ENCODE measurements around the gene TSEN54.

The TSEN54 gene

DNA sequence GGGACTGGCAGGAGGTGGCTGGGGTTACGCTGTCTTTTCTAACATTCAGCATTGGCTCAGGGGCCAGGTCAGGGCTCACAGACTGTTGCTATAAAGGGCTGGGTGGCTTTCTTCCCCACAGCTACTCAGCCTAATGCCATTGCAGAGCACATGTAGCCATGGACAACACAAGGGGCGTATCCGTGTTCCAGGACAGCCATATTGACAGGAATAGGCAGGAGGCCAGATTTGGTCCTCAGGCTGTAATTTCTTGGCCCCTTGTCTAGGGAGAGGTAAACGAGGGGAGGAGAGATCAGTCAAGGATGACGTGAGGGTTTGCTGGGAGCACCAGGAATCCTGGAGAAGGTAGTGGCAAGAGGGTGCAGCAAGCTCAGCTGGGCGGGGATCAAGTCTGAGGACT lies 50.1 kb downstream of the TSEN54 start:
- TF ChIP-seq SIN3A (IDR thresholded peaks at IDR 0.05; ENCODE audit: borderline replicate concordance, insufficient read depth, low read length) (no peak), POLR2AphosphoS5 (IDR thresholded peaks at IDR 0.05; ENCODE audit: low read depth, low read length) (no peak), FOXP2 (optimal IDR thresholded peaks at IDR 0.05; ENCODE audit: borderline replicate concordance, extremely low read depth, extremely low read length, insufficient read depth) (no peak), TAF1 (IDR thresholded peaks at IDR 0.05; ENCODE audit: borderline replicate concordance, insufficient read depth, low read length) (no peak)
- TF ChIP-seq, protein P1, sequence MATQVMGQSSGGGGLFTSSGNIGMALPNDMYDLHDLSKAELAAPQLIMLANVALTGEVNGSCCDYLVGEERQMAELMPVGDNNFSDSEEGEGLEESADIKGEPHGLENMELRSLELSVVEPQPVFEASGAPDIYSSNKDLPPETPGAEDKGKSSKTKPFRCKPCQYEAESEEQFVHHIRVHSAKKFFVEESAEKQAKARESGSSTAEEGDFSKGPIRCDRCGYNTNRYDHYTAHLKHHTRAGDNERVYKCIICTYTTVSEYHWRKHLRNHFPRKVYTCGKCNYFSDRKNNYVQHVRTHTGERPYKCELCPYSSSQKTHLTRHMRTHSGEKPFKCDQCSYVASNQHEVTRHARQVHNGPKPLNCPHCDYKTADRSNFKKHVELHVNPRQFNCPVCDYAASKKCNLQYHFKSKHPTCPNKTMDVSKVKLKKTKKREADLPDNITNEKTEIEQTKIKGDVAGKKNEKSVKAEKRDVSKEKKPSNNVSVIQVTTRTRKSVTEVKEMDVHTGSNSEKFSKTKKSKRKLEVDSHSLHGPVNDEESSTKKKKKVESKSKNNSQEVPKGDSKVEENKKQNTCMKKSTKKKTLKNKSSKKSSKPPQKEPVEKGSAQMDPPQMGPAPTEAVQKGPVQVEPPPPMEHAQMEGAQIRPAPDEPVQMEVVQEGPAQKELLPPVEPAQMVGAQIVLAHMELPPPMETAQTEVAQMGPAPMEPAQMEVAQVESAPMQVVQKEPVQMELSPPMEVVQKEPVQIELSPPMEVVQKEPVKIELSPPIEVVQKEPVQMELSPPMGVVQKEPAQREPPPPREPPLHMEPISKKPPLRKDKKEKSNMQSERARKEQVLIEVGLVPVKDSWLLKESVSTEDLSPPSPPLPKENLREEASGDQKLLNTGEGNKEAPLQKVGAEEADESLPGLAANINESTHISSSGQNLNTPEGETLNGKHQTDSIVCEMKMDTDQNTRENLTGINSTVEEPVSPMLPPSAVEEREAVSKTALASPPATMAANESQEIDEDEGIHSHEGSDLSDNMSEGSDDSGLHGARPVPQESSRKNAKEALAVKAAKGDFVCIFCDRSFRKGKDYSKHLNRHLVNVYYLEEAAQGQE (IDR thresholded peaks at IDR 0.05; ENCODE audit: insufficient read depth in 1 of 2, low read depth in 2 of 2, low read length in 2 of 2) = no peak

GRCh38 chr17:75566834-75567233 lies 50.5 kb downstream of the TSEN54 start:
- TF ChIP-seq SIN3A (IDR thresholded peaks at IDR 0.05; ENCODE audit: borderline replicate concordance, insufficient read depth, low read length) = no peak
- no peak for TF ChIP-seq FOXP2 (optimal IDR thresholded peaks at IDR 0.05; ENCODE audit: borderline replicate concordance, extremely low read depth, extremely low read length, insufficient read depth)
- TF ChIP-seq, protein P1 (IDR thresholded peaks at IDR 0.05; ENCODE audit: insufficient read depth in 1 of 2, low read depth in 2 of 2, low read length in 2 of 2) = no peak
- TF ChIP-seq TAF1 (IDR thresholded peaks at IDR 0.05; ENCODE audit: borderline replicate concordance, insufficient read depth, low read length) = no peak
- no peak for TF ChIP-seq POLR2AphosphoS5 (IDR thresholded peaks at IDR 0.05; ENCODE audit: low read depth, low read length)

DNA sequence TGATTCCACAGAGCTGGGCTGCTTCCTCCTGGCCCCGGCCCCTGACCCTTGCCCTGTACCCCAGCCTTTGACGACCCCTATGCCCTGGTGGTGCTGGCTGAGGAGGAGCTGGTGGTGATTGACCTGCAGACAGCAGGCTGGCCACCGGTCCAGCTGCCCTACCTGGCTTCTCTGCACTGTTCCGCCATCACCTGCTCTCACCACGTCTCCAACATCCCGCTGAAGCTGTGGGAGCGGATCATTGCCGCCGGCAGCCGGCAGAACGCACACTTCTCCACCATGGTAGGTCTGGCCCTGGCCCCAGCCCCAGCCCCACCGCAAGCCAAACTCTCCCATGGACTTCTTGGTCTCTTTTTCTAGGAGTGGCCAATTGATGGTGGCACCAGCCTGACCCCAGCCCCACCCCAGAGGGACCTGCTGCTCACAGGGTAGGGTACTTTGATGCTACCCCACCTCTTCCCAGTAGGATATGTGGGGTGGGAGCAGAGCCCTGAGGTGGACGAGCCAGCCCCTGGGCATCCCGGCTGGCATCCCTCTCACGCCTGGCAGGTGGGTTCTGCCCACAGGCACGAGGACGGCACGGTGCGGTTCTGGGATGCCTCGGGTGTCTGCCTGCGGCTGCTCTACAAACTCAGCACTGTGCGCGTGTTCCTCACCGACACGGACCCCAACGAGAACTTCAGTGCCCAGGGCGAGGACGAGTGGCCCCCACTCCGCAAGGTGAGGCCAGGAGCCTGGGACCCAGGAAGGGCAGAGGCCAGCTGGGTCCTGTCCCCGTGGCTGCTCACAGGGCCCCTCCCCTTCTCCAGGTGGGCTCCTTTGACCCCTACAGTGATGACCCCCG lies 52.3 kb downstream of the TSEN54 start:
- TF ChIP-seq SIN3A (IDR thresholded peaks at IDR 0.05; ENCODE audit: borderline replicate concordance, insufficient read depth, low read length) = no peak
- TF ChIP-seq POLR2AphosphoS5 (IDR thresholded peaks at IDR 0.05; ENCODE audit: low read depth, low read length) = no peak
- TF ChIP-seq, protein P1 (IDR thresholded peaks at IDR 0.05; ENCODE audit: insufficient read depth in 1 of 2, low read depth in 2 of 2, low read length in 2 of 2) = no peak
- no peak for TF ChIP-seq TAF1 (IDR thresholded peaks at IDR 0.05; ENCODE audit: borderline replicate concordance, insufficient read depth, low read length)
- TF ChIP-seq FOXP2 (optimal IDR thresholded peaks at IDR 0.05; ENCODE audit: borderline replicate concordance, extremely low read depth, extremely low read length, insufficient read depth) = no peak

DNA sequence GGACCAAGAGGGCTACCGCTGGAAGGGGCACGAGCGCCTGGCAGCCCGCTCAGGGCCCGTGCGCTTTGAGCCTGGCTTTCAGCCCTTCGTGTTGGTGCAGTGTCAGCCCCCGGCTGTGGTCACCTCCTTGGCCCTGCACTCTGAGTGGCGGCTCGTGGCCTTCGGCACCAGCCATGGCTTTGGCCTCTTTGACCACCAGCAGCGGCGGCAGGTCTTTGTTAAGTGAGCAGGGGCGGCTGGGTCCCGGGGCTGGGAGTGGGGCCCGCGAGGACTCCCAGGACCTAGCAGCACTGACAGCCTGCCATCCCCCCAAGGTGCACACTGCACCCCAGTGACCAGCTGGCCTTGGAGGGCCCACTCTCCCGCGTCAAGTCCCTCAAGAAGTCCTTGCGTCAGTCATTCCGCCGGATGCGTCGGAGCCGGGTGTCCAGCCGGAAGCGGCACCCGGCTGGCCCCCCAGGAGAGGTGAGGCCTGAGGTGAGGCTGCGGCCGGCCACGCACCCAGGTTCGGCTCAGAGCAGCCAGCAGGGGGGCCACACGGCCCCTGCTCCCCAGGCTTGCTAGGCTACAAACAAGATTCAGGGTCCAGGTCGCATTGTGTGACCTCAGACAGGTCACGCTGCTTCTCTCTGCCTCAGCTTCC lies 53.8 kb downstream of the TSEN54 start:
- TF ChIP-seq, protein P1 (IDR thresholded peaks at IDR 0.05; ENCODE audit: insufficient read depth in 1 of 2, low read depth in 2 of 2, low read length in 2 of 2) = no peak
- no peak for TF ChIP-seq SIN3A (IDR thresholded peaks at IDR 0.05; ENCODE audit: borderline replicate concordance, insufficient read depth, low read length)

Data from PFSK-1 (cell line).